Astrocyte of the cerebellum (primary cell): ENCODE results near the gene E2F3.
A peak's percentile ranks its signal among the peaks of the same experiment; 100 is the strongest.

ENCODE experiments used
- DNase-seq: peaks from one replicate; pipeline ENCODE4 v3.0.0-alpha.2; 2011; ENCODE audit warnings: low read depth
- H3K4me3 ChIP-seq: 2 replicates; pipeline ENCODE4 v1.5.1; 2011; ENCODE audit warnings: mild to moderate bottlenecking, low read depth, low read length, moderate library complexity
- in situ Hi-C: cut with HindIII; loops from 2 replicates; pipeline ENCODE4 v1.10.0; 2017; ENCODE audit warnings: low sequenced_read_pairs
- TF ChIP-seq, protein P1 (sequence below): IDR thresholded peaks from 2 replicates; pipeline ENCODE4 v1.5.1; 2012; ENCODE audit warnings: low read length, low read depth, moderate library complexity, mild to moderate bottlenecking; ENCODE audit errors: missing control alignments

E2F3 gene

DNA sequence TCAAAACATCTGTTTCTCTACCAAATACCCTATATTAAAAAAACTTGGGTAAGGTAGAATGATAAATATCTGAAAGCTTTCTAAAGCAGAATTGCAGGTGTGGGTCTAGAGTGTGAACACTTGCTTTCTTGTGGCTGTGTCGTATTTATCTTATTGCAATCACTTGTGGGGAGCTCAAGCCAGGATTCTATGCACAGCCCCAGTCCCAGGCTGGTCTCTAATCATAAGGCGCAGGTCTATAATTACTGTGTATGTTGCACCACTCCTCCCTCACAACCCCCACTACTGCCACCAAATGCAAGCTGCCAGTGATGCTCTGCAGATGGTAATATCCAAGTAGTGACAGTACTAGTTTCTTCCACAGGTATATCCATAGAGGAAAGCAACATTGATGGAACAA, 2.2 kb upstream of the E2F3 start:
- TF ChIP-seq, protein P1, sequence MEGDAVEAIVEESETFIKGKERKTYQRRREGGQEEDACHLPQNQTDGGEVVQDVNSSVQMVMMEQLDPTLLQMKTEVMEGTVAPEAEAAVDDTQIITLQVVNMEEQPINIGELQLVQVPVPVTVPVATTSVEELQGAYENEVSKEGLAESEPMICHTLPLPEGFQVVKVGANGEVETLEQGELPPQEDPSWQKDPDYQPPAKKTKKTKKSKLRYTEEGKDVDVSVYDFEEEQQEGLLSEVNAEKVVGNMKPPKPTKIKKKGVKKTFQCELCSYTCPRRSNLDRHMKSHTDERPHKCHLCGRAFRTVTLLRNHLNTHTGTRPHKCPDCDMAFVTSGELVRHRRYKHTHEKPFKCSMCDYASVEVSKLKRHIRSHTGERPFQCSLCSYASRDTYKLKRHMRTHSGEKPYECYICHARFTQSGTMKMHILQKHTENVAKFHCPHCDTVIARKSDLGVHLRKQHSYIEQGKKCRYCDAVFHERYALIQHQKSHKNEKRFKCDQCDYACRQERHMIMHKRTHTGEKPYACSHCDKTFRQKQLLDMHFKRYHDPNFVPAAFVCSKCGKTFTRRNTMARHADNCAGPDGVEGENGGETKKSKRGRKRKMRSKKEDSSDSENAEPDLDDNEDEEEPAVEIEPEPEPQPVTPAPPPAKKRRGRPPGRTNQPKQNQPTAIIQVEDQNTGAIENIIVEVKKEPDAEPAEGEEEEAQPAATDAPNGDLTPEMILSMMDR = no peak
- H3K4me3 ChIP-seq = no peak overlapping the region
- in situ Hi-C loops = no loop called here
- DNase-seq = no peak

- H3K4me3 ChIP-seq = peak overlapping the region; percentile 74
- TF ChIP-seq, protein P1 = peak; percentile 57
Measured at GRCh38 chr6:20400456-20401204, 1.0 kb upstream of the E2F3 start.

DNA sequence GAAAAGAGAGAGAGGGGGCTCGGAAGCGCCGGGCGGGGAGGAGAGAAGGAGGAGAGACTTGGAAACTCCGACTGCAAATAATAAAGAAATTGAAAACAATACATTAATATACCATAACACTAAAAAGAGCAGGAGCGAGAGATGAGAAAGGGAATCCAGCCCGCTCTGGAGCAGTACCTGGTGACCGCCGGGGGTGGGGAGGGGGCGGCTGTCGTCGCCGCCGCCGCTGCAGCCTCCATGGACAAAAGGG, 338 bp downstream of the E2F3 start:
- TF ChIP-seq, protein P1 = no peak
- no peak for DNase-seq
- H3K4me3 ChIP-seq = peak overlapping the region; percentile 74
- in situ Hi-C loops = no loop called here

More at GRCh38 chr6:20400456-20401204, 1.0 kb upstream of the E2F3 start:
- DNase-seq = no peak
- in situ Hi-C loops = no loop called here

DNA sequence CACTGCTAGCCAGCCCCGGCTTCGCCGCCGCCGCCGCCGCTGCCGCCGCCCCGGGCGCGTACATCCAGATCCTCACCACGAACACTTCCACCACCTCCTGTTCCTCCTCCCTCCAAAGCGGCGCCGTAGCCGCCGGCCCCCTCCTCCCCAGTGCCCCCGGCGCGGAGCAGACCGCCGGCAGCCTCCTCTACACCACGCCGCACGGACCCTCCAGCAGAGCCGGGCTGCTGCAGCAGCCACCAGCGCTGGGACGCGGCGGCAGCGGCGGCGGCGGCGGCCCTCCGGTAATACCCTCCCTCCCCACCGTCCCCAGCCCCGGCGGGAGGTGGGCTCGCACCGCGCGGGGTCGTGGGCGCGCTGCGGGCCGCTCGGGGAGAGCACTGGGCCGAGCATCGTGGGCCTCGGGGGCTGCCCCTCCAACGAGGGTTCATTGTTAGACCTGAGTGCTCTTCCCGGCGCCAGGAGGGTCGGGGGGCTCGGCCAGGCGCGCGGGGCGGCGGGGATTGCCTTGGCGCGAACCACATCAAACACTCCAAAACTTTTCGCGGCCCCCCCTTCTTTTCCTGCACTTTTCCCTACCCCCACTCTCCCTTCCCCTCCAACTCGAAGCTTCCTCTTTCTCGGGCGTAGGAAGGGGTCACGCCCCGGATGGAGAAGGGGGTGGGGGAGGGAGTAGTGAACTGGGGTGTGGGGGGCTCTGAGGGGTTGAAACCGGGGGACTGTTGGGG, 827 bp downstream of the E2F3 start:
- peak overlapping the region; percentile 74 for H3K4me3 ChIP-seq
- in situ Hi-C loops = no loop called here
- TF ChIP-seq, protein P1 = no peak
- DNase-seq = no peak

DNA sequence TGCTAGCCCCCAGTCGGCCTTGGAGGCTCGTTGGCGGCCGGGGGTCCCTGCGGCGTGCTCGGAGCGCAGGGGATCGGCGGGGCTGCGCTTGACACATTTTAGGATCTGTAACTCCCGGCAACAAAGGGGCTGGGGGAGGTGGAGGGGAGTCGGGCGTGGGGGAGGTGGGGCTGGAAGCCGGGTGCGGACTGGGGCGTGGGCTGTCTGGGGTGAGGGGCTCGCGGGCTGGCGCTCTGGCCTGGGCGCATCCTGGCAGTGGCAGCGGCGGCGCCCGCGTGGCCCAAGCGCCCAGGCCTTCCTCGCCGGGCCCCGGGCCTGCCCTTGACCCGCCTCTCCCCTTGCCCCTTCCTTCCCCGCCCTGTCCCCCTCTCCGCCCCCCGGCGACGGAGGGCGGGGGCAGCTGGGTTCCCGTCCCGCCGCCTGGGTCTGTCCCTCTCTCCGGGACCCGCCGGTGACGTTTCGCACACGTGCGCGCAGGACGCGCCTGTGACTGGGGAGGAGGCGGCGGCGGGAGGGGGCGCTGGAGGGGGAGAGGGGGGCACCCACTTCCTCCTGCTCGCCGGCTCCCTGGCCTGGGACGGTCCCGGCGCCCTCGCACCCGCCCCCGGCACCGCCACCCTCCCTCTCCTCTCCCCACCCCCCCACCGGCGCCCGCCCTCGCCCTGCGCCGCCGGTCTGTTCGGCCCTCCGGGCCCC, 1.5 kb downstream of the E2F3 start:
- TF ChIP-seq, protein P1 = no peak
- H3K4me3 ChIP-seq = peak overlapping the region; percentile 74
- in situ Hi-C loops = no loop called here
- no peak for DNase-seq

DNA sequence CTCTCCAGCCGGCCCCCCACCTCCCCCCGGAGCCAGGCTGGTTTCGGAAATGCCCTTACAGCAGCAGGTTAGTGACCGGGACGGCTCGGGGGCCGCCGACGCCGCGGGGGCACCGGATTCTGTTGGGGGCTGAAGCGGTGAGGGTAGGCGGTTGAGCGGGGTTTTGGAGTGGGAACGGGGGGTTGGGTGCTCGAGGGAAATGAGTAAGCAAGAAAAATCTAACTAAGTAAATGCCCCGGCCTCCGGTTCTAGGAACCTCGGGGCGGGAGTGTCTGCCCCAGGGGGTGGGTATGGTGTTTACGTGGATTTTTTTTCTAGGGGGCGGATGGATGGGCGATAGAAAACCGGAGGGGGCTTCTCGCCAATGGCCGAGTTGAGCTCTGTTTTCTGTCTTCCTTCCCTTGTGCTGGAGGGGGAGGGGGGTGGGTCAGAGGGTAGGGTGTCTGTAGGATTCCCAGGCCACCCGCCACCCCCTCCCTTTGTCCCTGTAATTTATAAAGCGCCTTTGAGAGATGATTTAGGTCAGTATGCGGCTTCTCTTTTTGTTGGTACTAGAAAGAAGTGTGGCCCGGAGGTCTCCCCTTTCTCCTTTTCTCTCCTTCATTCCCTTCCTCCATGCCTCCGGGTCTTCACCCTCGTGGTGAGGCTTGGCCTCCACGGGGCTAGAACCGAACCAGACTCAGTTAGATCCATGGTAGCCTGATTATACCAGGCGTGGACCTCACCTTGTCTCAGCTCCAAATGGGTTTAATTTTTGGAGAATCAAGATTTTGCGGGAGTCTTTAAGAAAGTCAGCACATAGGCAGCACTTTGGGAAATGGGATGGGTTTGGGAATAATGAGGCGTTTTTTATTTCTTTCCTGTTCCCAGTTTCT, 2.3 kb downstream of the E2F3 start:
- TF ChIP-seq, protein P1 = no peak

More for the DNA sequence above, 2.3 kb downstream of the E2F3 start:
- peak overlapping the region; percentile 74 for H3K4me3 ChIP-seq
- no peak for DNase-seq
- in situ Hi-C loops = no loop called here
